D721Med (cell line): Measurements from ENCODE around the gene TDRKH.

Experiments
- DNase-seq: peaks from one replicate; pipeline ENCODE4 v3.0.0; 2011; ENCODE audit warnings: low spot score; ENCODE audit not compliant: insufficient read length
- FAIRE-seq: peaks from 2 replicates; lab custom pipeline; 2011; peaks lifted over from hg19 to GRCh38; lab: Jason Lieb, UNC
- CTCF ChIP-seq: IDR thresholded peaks from 2 replicates; pipeline ENCODE4 v1.5.1; 2012; ENCODE audit warnings: mild to moderate bottlenecking, control low read depth; ENCODE audit not compliant: insufficient read depth; ENCODE audit errors: missing control alignments

The TDRKH gene

DNA sequence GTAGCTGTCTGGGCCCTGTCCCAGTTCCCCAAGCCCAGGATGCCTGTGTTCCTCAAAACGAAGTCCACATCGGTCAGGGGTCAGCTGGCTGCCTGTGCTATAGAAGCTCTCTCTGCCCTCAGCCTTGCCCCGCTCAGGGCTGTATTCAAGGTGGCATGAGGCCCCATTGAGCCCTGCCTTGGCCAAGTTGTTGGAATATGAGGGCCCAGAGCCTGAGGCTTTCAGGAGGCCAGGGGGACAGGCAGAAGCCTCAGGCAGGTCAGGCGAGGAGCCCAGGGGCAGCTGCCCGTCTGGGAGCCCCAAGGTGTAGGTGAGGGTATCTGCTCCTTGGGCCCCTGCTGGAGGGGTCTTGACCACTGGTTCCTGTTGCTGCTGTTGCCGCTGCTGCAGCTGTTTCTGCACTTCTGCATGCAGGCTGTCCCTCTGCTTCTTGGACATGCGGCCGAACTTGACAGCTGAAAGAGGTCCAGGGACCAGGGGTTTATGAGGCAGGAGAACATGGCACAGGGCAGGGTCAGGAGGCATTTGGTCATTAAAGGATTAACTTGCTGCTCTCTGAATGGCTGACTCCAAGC, 24.8 kb upstream of the TDRKH start:
- DNase-seq (no peak), FAIRE-seq (no peak)
- TF ChIP-seq CTCF, result no peak

- DNase-seq, result no peak
- no peak for FAIRE-seq
- no peak for TF ChIP-seq CTCF
These were observed 24.1 kb upstream of the TDRKH start for GRCh38 chr1:151814426-151814825.

- FAIRE-seq, result no peak
- no peak for TF ChIP-seq CTCF
- no peak for DNase-seq
These were observed 23.1 kb upstream of the TDRKH start for GRCh38 chr1:151813271-151813977.

DNA sequence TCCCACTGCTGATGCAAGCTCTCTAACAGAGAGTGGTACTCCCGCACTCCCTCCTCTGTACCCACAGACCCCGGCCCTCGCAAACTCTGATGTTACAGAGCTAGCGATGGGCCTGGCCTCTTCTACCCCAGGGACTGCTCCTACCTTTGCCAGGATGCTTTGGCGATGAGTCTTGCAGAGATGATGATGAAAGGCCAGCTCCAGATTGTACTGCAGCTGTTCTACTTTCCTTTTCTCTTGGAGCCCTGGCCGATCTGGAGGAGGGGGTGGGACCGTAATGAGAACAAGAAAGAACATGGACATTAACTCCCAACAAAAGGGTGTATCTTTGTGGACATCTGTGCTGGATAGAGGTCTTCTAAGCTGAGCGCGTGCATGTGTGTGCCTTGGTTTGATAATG, 20.9 kb upstream of the TDRKH start:
- FAIRE-seq (no peak), DNase-seq (no peak)
- TF ChIP-seq CTCF, result no peak

- TF ChIP-seq CTCF, result no peak
- DNase-seq (no peak), FAIRE-seq (no peak)
These were observed 19.8 kb upstream of the TDRKH start for GRCh38 chr1:151809985-151810556.

DNA sequence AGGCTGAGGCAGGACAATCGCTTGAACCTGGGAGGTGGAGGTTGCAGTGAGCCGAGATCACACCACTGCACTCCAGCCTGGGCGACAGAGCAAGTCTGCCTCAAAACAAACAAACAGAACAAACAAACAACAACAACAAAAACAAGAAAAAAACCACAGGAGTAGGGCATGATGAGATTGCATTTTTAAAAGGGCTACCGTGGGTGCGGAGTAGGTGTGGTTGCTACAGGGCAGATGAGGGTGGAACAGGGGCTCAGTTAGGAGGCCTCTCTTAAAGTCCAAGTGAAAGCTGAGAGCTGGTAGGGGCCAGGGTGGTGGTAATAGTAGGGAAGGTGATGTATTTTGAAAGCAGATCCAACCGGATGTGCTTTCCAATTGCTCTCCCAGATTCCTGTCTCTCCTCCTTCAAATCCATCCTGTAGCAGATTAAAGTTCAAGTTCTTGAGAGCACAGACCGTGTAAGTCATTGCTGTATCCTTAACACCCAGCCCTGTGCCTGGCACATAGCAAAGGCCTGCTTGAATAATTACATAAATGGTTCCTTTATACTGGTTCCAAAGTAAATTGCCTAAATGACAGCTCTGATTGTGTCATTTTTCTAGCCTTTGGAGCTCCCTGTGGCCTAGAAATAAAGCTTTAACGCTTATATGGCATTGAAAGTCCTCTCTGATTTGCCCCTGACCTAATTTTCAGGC, 19.1 kb upstream of the TDRKH start:
- DNase-seq (no peak), FAIRE-seq (no peak)
- no peak for TF ChIP-seq CTCF

DNA sequence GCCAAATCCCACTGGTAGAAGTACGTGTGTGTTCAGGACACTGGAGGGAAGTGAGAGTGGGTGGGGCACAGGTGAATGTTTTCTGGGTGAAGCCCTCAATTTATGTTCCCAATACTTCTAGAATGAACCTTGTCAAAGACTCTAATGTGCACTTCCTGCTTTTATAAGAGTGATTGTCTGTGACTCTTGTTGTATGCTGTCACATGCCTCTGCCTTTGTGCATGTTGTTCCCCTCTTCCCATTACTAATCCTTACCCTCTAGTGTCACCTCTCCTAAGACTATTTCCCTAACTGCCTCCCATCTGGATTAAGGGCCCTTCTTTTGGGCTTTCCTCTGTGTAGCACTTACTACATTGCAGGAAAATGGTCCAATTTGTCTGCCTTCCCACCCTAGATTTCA, 17.5 kb upstream of the TDRKH start:
- no peak for FAIRE-seq
- DNase-seq, result no peak
- TF ChIP-seq CTCF, result no peak
